Measurements from ENCODE around the gene ZNF33A.

ZNF33A gene

DNA sequence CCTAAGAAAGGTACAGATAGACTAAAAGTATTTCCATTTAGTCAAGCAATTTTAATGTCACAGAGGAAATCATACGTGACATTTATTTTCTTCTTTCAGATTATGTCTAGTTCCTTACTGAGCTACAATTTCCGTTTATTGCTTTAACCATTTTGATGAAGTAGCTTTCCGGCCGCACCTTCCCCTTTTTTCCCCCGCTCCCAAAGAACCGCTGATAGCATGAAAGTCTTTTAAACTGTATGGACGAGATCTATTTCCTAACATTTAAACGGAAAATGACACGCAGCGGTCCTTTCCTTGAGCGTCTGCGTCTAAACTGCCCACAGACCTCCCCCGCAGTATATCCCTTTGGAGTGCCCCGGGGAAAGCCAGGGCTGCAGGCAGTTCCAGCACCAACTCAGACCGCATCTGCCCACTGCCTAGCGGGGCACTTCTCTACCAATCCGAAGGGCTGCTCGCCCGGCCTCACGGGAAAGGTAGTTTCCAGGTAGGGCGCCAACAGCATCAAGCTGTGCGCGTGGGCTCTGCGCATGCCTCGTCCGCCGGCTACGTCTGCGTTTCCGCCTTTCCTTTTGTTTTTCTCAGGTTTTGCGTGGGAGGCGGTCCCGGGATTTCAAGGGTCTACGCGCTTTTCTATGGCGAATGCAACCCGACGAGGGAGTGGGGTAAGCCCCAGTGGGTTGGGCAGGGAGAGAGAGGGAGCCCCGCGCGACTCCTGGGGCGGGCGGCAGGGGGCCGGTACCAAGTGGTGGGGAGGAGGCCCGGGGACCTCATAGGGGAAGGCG lies at the start of gene ZNF33A:
Gene ZNF33A (plus strand): TSS at position 557 of the 785 bp plus-strand sequence. CDS start 1,667 bp downstream, outside the sequence.
- TF ChIP-seq, protein P1, sequence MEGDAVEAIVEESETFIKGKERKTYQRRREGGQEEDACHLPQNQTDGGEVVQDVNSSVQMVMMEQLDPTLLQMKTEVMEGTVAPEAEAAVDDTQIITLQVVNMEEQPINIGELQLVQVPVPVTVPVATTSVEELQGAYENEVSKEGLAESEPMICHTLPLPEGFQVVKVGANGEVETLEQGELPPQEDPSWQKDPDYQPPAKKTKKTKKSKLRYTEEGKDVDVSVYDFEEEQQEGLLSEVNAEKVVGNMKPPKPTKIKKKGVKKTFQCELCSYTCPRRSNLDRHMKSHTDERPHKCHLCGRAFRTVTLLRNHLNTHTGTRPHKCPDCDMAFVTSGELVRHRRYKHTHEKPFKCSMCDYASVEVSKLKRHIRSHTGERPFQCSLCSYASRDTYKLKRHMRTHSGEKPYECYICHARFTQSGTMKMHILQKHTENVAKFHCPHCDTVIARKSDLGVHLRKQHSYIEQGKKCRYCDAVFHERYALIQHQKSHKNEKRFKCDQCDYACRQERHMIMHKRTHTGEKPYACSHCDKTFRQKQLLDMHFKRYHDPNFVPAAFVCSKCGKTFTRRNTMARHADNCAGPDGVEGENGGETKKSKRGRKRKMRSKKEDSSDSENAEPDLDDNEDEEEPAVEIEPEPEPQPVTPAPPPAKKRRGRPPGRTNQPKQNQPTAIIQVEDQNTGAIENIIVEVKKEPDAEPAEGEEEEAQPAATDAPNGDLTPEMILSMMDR (IDR thresholded peaks at IDR 0.05; ENCODE audit: low read depth, low read length): no peak
- DNase-seq (ENCODE audit: extremely low read depth, low read depth): peak; percentile 58

DNA sequence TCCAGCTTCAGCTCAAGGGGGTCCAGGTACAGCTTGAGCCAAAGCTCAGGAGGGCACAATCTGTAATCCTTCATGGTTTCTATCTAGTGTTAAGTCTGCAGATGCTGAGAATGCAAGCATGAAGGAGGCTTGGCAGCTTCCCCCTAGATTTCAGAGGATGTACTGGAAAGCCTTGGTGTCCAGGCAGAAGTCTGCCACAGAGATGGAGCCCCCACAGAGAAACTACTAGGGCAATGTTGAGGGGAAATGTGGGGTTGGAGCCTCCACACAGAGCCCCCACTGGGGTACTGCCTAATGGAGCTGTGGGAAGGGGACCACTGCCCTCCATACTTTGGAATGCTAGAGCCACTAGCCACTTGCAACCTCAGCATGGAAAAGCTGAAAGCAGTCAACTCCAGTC lies 45.5 kb upstream of the ZNF33A start:
- no peak for DNase-seq (ENCODE audit: extremely low read depth, low read depth)
- TF ChIP-seq, protein P1 (IDR thresholded peaks at IDR 0.05; ENCODE audit: low read depth, low read length): no peak

DNA sequence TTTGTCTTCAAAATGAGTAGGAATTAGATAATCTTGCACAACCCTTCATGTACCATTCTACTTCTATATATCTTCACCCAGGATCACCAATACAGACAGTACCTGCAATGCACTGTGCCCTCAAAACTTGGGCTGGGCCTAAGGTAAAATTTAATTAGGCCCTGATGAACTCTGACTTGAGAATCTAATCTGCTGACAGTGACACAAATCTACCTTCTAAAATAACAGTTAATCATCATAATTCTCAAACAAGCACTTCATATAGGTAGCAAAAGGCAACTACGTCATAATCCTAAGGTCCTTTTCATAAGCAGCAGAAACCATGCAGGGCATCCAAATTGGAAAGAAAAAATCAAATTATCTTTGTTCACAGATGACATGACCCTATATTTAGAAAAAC lies 38.1 kb upstream of the ZNF33A start:
- TF ChIP-seq, protein P1 (IDR thresholded peaks at IDR 0.05; ENCODE audit: low read depth, low read length): no peak
- DNase-seq (ENCODE audit: extremely low read depth, low read depth): no peak

DNA sequence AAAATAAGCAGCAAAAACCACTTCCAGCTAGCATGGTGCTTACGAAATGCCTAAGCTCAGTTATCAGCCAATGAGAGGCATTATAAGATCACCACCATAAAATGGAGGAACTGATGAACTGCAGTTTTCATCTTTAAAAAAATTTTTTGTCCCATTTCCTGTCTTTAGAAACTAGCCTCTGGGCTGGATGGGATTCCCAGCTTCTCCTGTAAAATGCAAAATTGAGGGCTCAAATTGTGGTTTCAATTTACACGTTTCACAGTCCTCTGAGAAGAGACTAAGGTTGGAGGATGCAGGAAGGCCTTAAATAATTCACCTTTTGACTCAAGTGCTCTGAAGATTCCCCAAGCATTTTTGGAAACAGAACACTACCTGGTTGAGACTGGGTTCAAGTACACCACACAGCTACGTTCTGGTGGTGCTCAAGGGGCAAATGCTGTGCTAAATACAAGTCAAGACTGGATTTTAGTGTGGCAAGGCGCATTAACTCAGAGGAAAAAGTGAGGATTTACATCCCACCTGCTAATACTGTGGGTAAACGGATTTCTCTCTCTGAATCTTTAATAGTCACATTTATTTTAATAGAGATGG lies 35.0 kb upstream of the ZNF33A start:
- DNase-seq (ENCODE audit: extremely low read depth, low read depth): no peak
- TF ChIP-seq, protein P1 (IDR thresholded peaks at IDR 0.05; ENCODE audit: low read depth, low read length): no peak

DNA sequence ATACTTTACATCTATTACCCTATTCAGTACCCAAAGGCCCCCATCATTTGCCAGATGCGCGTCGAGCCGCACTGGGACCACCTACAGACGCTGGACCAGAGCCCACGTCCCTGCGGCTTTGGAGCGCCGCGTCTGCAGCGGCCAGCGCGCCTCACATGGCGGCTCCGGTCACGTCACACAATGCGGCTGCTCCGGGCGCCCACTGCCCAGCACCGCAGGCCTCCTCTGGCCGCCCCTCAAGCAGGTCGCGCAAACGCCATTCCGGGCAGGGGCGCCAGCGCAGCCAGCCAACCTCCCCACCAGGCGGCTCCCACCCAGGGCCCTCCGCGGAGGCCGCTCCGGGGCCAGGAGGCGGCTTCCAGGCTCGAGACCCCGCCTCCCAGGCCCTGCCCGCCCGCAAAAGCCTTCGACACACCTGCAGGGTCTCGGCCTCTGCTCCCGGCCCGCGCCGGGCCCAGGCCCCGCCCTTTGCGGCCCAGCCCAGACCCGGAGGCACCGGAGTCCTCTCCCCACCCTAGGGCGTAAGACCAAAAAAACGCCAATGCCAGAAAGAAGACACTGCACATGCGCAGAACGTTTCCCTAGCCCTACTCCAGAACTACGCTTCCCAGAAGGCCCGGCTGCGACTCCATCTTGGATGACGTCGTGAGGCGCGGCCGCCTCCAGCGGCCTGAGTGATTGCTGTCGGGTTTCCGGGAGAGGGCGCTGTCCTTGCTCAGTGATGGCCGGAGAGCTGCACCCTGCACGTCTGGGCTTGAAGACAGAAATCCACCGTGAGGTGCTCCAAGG lies 34.2 kb upstream of the ZNF33A start, which contains the start of gene ZNF25:
Gene ZNF25 (minus strand): TSS at position 557 of the 789 bp plus-strand sequence. CDS start 4,925 bp downstream, outside the sequence.
- peak; percentile 97 for DNase-seq (ENCODE audit: extremely low read depth, low read depth)
- TF ChIP-seq, protein P1 (IDR thresholded peaks at IDR 0.05; ENCODE audit: low read depth, low read length): peak; percentile 97

DNA sequence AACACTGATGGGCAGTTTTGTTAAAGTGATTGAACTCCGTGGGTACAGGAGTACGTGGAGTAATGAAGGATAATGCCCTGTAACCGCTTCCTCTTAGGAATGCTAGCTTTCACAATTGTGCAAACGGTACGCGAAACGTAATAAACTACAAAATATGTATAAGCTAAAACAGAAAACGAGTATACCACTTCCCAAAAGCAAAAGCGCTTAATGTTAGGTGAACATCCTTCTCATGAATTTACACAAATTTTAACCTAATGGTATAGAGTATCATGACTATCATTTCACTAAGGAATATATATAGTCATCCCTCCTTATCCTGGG lies 33.6 kb upstream of the ZNF33A start:
- TF ChIP-seq, protein P1 (IDR thresholded peaks at IDR 0.05; ENCODE audit: low read depth, low read length): no peak

More for the DNA sequence above, 33.6 kb upstream of the ZNF33A start:
- no peak for DNase-seq (ENCODE audit: extremely low read depth, low read depth)

All from AG09319 (cell line).